HepG2 (cell line): Measurements from ENCODE around the gene TIMM44. TPM values are rescaled to one million over a fixed set of nuclear protein-coding genes. Genes with fewer than 3 reads are reported as not detected.
A peak's percentile ranks its signal among the peaks of the same experiment; 100 is the strongest.

Source experiments
- ARID4A ChIP-seq: sonication (generic); formaldehyde crosslinking; IDR thresholded peaks from 2 replicates; pipeline ENCODE4 v1.5.0; 2020; ENCODE audit warnings: mild to moderate bottlenecking, missing genetic modification reagents, borderline replicate concordance
- ATF3 ChIP-seq: sonication (generic); formaldehyde crosslinking; IDR thresholded peaks from 2 replicates; pipeline ENCODE4 v1.4.0; 2020; ENCODE audit warnings: missing genetic modification reagents
- ATRX ChIP-seq: sonication (generic); formaldehyde crosslinking; IDR thresholded peaks from 2 replicates; pipeline ENCODE4 v1.4.0; 2020; ENCODE audit warnings: missing genetic modification reagents, borderline replicate concordance
- E2F5 ChIP-seq: sonication (generic); formaldehyde crosslinking; conservative IDR thresholded peaks from 2 replicates; pipeline ENCODE4 v1.4.0; 2020; ENCODE audit warnings: missing genetic modification reagents
- FOXA1 ChIP-seq, 2 experiments: fragments of 450-650 bp in 1 of 2; sonication (generic) in 1 of 2; formaldehyde crosslinking in 1 of 2; IDR thresholded peaks; 2 replicates each; pipeline versions ENCODE4 v1.4.0 to v1.6.1; 2016 to 2020; ENCODE audit warnings: missing genetic modification reagents in 1 of 2
- GLI4 ChIP-seq: sonication (generic); formaldehyde crosslinking; IDR thresholded peaks from 2 replicates; pipeline ENCODE4 v1.5.1; 2020; ENCODE audit warnings: missing genetic modification reagents, mild to moderate bottlenecking, moderate library complexity, borderline replicate concordance
- ISL2 ChIP-seq: sonication (generic); formaldehyde crosslinking; IDR thresholded peaks from 2 replicates; pipeline ENCODE4 v1.5.0; 2020; ENCODE audit warnings: missing genetic modification reagents
- KLF13 ChIP-seq: sonication (generic); formaldehyde crosslinking; IDR thresholded peaks from 2 replicates; pipeline ENCODE4 v1.4.0; 2020; ENCODE audit warnings: mild to moderate bottlenecking, missing genetic modification reagents
- MAX ChIP-seq: IDR thresholded peaks from 2 replicates; pipeline ENCODE4 v1.6.1; 2012; ENCODE audit warnings: inconsistent platforms
- NFATC3 ChIP-seq: sonication (generic); formaldehyde crosslinking; IDR thresholded peaks from 2 replicates; pipeline ENCODE4 v1.5.1; 2020; ENCODE audit warnings: mild to moderate bottlenecking, missing genetic modification reagents
- PITX1 ChIP-seq: sonication (generic); formaldehyde crosslinking; IDR thresholded peaks from 2 replicates; pipeline ENCODE4 v1.5.1; 2020; ENCODE audit warnings: mild to moderate bottlenecking, missing genetic modification reagents
- PPARG ChIP-seq: conservative IDR thresholded peaks from 2 replicates; pipeline ENCODE4 v1.6.1; 2016; ENCODE audit warnings: missing biosample characterization, missing genetic modification reagents
- RNF219 ChIP-seq: sonication (generic); formaldehyde crosslinking; IDR thresholded peaks from 2 replicates; pipeline ENCODE4 v1.5.0; 2020; ENCODE audit warnings: mild to moderate bottlenecking, missing genetic modification reagents
- TAF15 ChIP-seq: fragments of 200-400 bp; formaldehyde crosslinking; IDR thresholded peaks from one replicate; pipeline ENCODE4 v1.6.1; 2018; ENCODE audit warnings: mild to moderate bottlenecking, low read depth, low read length; ENCODE audit not compliant: poor library complexity, severe bottlenecking
- TBL1XR1 ChIP-seq: fragments of 150-350 bp; IDR thresholded peaks from 2 replicates; pipeline ENCODE4 v1.6.1; 2014; ENCODE audit warnings: borderline replicate concordance, low read length; ENCODE audit not compliant: partially characterized antibody
- THAP7 ChIP-seq: sonication (generic); formaldehyde crosslinking; IDR thresholded peaks from 2 replicates; pipeline ENCODE4 v1.8.1; 2023; ENCODE audit warnings: mild to moderate bottlenecking, missing genetic modification reagents
- ZFP36L2 ChIP-seq: sonication (generic); formaldehyde crosslinking; IDR thresholded peaks from 2 replicates; pipeline ENCODE4 v1.4.0; 2020; ENCODE audit warnings: missing genetic modification reagents
- ZNF121 ChIP-seq: sonication (generic); formaldehyde crosslinking; IDR thresholded peaks from 2 replicates; pipeline ENCODE4 v1.5.0; 2020; ENCODE audit warnings: mild to moderate bottlenecking, missing genetic modification reagents
- ZNF224 ChIP-seq: sonication (generic); formaldehyde crosslinking; IDR thresholded peaks from 2 replicates; pipeline ENCODE4 v1.5.0; 2020; ENCODE audit warnings: mild to moderate bottlenecking, missing genetic modification reagents
- ZNF441 ChIP-seq: sonication (generic); formaldehyde crosslinking; IDR thresholded peaks from 2 replicates; pipeline ENCODE4 v1.7.0; 2021; ENCODE audit warnings: missing genetic modification reagents, borderline replicate concordance
- ZNF552 ChIP-seq: sonication (generic); formaldehyde crosslinking; IDR thresholded peaks from 2 replicates; pipeline ENCODE4 v1.9.0; 2022; ENCODE audit warnings: missing genetic modification reagents, mild to moderate bottlenecking, borderline replicate concordance
- ZNF572 ChIP-seq: sonication (generic); formaldehyde crosslinking; IDR thresholded peaks from 2 replicates; pipeline ENCODE4 v1.5.1; 2020; ENCODE audit warnings: mild to moderate bottlenecking, missing genetic modification reagents
- ZNF792 ChIP-seq: IDR thresholded peaks from 2 replicates; pipeline ENCODE4 v1.6.1; 2016
- ZSCAN29 ChIP-seq: sonication (generic); formaldehyde crosslinking; conservative IDR thresholded peaks from 2 replicates; pipeline ENCODE4 v1.4.0; 2020; ENCODE audit warnings: mild to moderate bottlenecking, missing genetic modification reagents
- polyA plus RNA-seq, 8 experiments: library from polyadenylated mRNA; depleted of rRNA in 3 of 8; stranded (reverse) in 7 of 8; unstranded in 1 of 8; fragments of >200 nt; fragmentation: Illumina TruSeq in 4 of 8; extraction: Trizol in 4 of 8; gene quantifications; 2 replicates each; pipeline versions ENCODE4 v1.2.1 to v1.2.3, GENCODE V29; 2011 to 2016; ENCODE audit warnings: low read depth in 4 of 8, missing spikeins in 1 of 8, mixed read lengths in 1 of 8; ENCODE audit not compliant: insufficient read depth in 1 of 8
- total RNA-seq, 5 experiments: library from RNA; depleted of rRNA; stranded (reverse); fragments of >200 nt; fragmentation: Illumina TruSeq; extraction: Trizol; gene quantifications; 2 replicates each; pipeline ENCODE4 v1.2.3, GENCODE V29; 2016; ENCODE audit warnings: low read depth in 1 of 5

Gene TIMM44
- total and polyA plus RNA-seq, 2 of the 13 experiments (the other 11 are each of a cell fraction or from before 2014, with no cell fraction given) = 42.9 to 72.6 TPM

GRCh38 chr19:7897292-7897691 is 46.2 kb downstream of the TIMM44 start (continued):
- TF ChIP-seq ZNF224 (CRISPR knock-in tag) = no peak
- TF ChIP-seq ZFP36L2 (CRISPR knock-in tag) = no peak
- no peak for TF ChIP-seq TAF15
- no peak for TF ChIP-seq NFATC3 (CRISPR knock-in tag)
- TF ChIP-seq ZNF792 = no peak
- no peak for TF ChIP-seq MAX
- TF ChIP-seq ZNF441 (CRISPR knock-in tag) = no peak
- TF ChIP-seq ZNF121 (CRISPR knock-in tag) = no peak
- TF ChIP-seq TBL1XR1 = peak; percentile 38
- no peak for TF ChIP-seq E2F5 (CRISPR knock-in tag)
- no peak for TF ChIP-seq GLI4
- TF ChIP-seq ZNF552 (CRISPR knock-in tag) = no peak
- peak; percentile 92 for TF ChIP-seq PITX1 (CRISPR knock-in tag)
- TF ChIP-seq ISL2 (CRISPR knock-in tag) = 0 out of 2 replicates have a peak, but pooled peaks have one; percentile 31
- TF ChIP-seq ARID4A (CRISPR knock-in tag) = peak; percentile 40; the same call in 1 of the 2 replicates
- TF ChIP-seq ATRX = no peak
- TF ChIP-seq THAP7 (CRISPR knock-in tag) = no peak
- TF ChIP-seq ZNF572 (CRISPR knock-in tag) = no peak
- TF ChIP-seq ZSCAN29 = no peak
- TF ChIP-seq FOXA1 (IDR thresholded peaks at IDR 0.05) = no peak
- no peak for TF ChIP-seq FOXA1 (CRISPR knock-in tag; IDR thresholded peaks at IDR 0.05)
- TF ChIP-seq RNF219 = no peak
- no peak for TF ChIP-seq PPARG (CRISPR knock-in tag)
- TF ChIP-seq KLF13 = no peak
- no peak for TF ChIP-seq ATF3
